Neural crest cell (in vitro differentiated cells): Measurements from ENCODE around the gene TNFAIP2. TPM values are rescaled to one million over a fixed set of nuclear protein-coding genes. Genes with fewer than 3 reads are reported as not detected.

Experiments
- DNase-seq: peaks from one replicate; pipeline ENCODE4 v3.0.0; 2021; ENCODE audit warnings: low read depth, mixed read lengths, low spot score
- H3K27ac Mint-ChIP-seq: one replicate; pipeline ENCODE4 v1.8.0; 2021; ENCODE audit warnings: mild to moderate bottlenecking, mixed read lengths; ENCODE audit not compliant: unreplicated experiment
- H3K27me3 Mint-ChIP-seq: 2 replicates; pipeline ENCODE4 v1.8.0; 2021; ENCODE audit warnings: low read depth, mild to moderate bottlenecking, mixed read lengths
- H3K36me3 Mint-ChIP-seq: 2 replicates; pipeline ENCODE4 v1.8.0; 2021; ENCODE audit warnings: low read depth, mild to moderate bottlenecking, mixed read lengths
- H3K4me1 Mint-ChIP-seq: 2 replicates; pipeline ENCODE4 v1.8.0; 2021; ENCODE audit warnings: mixed read lengths
- H3K4me3 Mint-ChIP-seq: one replicate; pipeline ENCODE4 v1.8.0; 2021; ENCODE audit warnings: mild to moderate bottlenecking, mixed read lengths
- H3K9me3 Mint-ChIP-seq: 2 replicates; pipeline ENCODE4 v1.8.0; 2021; ENCODE audit warnings: mixed read lengths
- CTCF ChIP-seq: fragments of 200-600 bp; sonication (generic); conservative IDR thresholded peaks from 2 replicates; pipeline ENCODE4 v1.5.0; 2021; ENCODE audit warnings: antibody characterized with exemption, mild to moderate bottlenecking
- total RNA-seq: library from RNA; stranded (reverse); gene quantifications from 2 replicates; pipeline ENCODE4 v1.2.1, GENCODE V29; 2021

TNFAIP2 gene
- total RNA-seq, 1 donor from 2014 or later: 11.6 TPM

GRCh38 chr14:103109535-103110441 is 13.5 kb upstream of the TNFAIP2 start:
- no peak overlapping the region for H3K4me3 Mint-ChIP-seq
- H3K9me3 Mint-ChIP-seq: no peaks in the 10 kb centered on the region
- peaks cover 21% of the 10 kb centered on the region for H3K27me3 Mint-ChIP-seq
- no peaks in the 10 kb centered on the region for H3K36me3 Mint-ChIP-seq
- H3K4me1 Mint-ChIP-seq: peaks cover 15% of the 10 kb centered on the region
- H3K27ac Mint-ChIP-seq: no peak overlapping the region
- DNase-seq: no peak
- TF ChIP-seq CTCF: no peak

- no peak overlapping the region for H3K27ac Mint-ChIP-seq
Observed at GRCh38 chr14:103110681-103111231, 12.5 kb upstream of the TNFAIP2 start.

GRCh38 chr14:103111232-103111868 is 11.9 kb upstream of the TNFAIP2 start:
- peaks cover 10% of the 10 kb centered on the region for H3K4me1 Mint-ChIP-seq
- no peaks in the 10 kb centered on the region for H3K36me3 Mint-ChIP-seq
- DNase-seq: no peak
- H3K27me3 Mint-ChIP-seq: peaks cover 12% of the 10 kb centered on the region
- H3K4me3 Mint-ChIP-seq: no peak overlapping the region
- H3K9me3 Mint-ChIP-seq: no peaks in the 10 kb centered on the region
- TF ChIP-seq CTCF: no peak
- no peak overlapping the region for H3K27ac Mint-ChIP-seq

More at GRCh38 chr14:103110681-103111231, 12.5 kb upstream of the TNFAIP2 start:
- no peaks in the 10 kb centered on the region for H3K36me3 Mint-ChIP-seq
- DNase-seq: no peak
- peaks cover 10% of the 10 kb centered on the region for H3K4me1 Mint-ChIP-seq
- H3K9me3 Mint-ChIP-seq: no peaks in the 10 kb centered on the region
- no peak overlapping the region for H3K4me3 Mint-ChIP-seq
- H3K27me3 Mint-ChIP-seq: peaks cover 15% of the 10 kb centered on the region
- no peak for TF ChIP-seq CTCF

GRCh38 chr14:103112400-103113243 is 10.6 kb upstream of the TNFAIP2 start:
- peaks cover 14% of the 10 kb centered on the region for H3K27me3 Mint-ChIP-seq

More at GRCh38 chr14:103112400-103113243, 10.6 kb upstream of the TNFAIP2 start:
- no peak overlapping the region for H3K4me3 Mint-ChIP-seq
- H3K27ac Mint-ChIP-seq: no peak overlapping the region
- DNase-seq: no peak
- H3K36me3 Mint-ChIP-seq: no peaks in the 10 kb centered on the region
- peaks cover 10% of the 10 kb centered on the region for H3K4me1 Mint-ChIP-seq
- no peak for TF ChIP-seq CTCF
- no peaks in the 10 kb centered on the region for H3K9me3 Mint-ChIP-seq
